Esophagus mucosa (tissue), 1 donor: ENCODE results near the gene MTRF1L. TPM values are rescaled to one million over a fixed set of nuclear protein-coding genes. Genes with fewer than 3 reads are reported as not detected.
"Not testable (repeated sequence)": the region's sequence is repeated elsewhere in the genome, so short reads cannot be mapped to it uniquely, and the experiment has no call there.

ENCODE experiments used
- ATAC-seq: fragments of 200-7000 bp; cut with Tn5 transposase; one replicate; pipeline ENCODE4 v1.9.1; 2020
- total RNA-seq: library from RNA; stranded (reverse); gene quantifications from one replicate; pipeline ENCODE4 v1.2.4, GENCODE V29; 2023
- donor health status: DM: yes; HTN: yes; CAD: no.

Gene MTRF1L
- total RNA-seq, 1 donor from 2014 or later: 11.5 TPM

DNA sequence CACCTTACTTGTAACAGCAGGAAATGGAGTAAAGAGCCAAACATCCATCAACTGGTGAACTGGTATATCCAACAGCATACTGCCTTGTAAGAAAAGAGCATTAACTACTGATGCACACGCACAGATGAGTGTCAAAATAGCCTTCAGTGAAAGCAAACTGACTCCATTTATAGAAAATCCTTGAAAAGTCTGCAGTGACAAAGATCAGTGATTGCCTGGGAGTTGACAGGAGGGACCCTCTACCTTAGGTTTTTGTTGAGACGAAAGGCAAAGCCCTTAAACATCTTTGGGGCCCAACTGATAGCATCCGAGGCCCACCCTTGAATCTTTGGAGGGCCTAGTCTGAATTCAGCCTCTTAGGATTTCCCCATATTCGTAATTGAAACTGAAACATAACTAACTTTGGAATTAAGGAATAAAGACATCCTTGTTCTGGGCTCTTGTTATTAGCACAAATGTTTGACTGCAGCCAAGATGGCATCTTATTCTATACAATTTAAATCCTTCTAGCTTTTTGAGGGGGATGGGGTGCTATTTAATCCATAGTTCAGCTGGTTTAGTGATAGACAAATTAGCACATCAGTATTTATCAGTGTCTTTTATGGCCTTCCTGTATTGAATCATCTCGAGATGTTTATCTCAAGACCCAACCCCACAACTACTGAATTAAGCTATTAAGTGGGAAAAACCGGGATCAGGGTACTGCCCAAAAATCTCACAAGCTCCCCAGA is 32.7 kb downstream of the MTRF1L start:
- no peak for ATAC-seq

- ATAC-seq: not testable (repeated sequence)
Measured at GRCh38 chr6:152966168-152966894, 36.2 kb downstream of the MTRF1L start.

DNA sequence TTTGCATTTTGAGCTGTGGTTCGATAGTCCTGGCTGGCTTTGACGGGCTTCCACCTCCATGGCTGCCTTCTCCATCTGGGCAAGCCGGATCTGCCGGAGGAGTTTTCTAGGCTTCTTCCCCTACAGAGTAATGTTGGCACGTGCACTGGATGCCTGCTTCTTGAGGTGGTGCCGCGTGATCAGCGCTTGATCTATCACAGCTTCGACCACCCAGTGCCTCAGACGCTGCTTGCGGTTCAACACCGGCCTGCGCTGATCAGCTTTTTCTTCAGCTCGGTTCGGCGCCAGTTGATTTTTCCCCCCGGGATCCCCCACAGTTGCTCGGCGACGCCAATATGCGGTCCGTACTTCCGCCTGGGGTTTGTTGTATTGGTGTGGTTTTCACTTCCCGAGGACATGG is 43.2 kb downstream of the MTRF1L start:
- no peak for ATAC-seq

GRCh38 chr6:152957796-152958195 is 44.7 kb downstream of the MTRF1L start:
- ATAC-seq: no peak

GRCh38 chr6:152954443-152954842 is 48.1 kb downstream of the MTRF1L start:
- no peak for ATAC-seq

- ATAC-seq: no peak
Measured at GRCh38 chr6:152952866-152953509, 49.5 kb downstream of the MTRF1L start.

DNA sequence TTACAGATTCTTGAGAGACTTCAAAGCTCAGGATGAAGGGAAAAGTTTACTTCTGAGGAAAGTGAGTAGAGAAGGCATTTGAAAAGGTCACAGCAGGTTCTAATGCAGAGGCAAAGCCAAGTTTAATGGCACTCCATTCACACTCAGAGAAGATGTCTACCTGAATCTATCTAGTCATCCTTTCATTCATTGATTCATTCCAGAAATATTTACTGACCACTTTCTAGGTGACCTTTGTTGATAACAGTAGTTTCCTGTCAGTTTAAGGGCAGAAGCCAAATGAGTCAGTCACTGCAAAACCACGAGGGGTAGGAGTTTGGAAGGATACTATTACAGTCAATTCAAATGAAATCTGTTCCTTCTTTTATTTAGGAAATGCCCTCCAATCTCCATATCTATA is 50.5 kb downstream of the MTRF1L start:
- ATAC-seq: no peak

DNA sequence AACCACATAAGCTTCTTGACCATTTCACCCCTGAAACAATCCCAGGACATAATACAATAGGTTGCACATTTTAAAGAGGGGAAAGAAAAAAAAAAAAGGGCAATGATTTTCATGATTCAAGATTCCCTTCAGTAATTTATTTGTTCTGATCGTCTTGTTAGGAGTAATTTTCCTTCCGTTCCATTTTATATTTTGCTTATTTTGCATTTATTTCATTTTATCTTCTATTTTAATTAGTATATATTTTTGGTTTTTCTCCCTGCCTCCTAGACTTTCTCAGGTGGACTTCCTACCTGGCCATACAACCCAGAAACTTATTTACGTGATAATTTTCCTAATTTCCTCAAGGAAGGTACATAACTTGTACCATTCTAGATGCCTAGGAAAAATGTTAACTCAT is 52.3 kb downstream of the MTRF1L start:
- no peak for ATAC-seq

- peak; percentile 60 for ATAC-seq
Measured at GRCh38 chr6:152948150-152948768, 54.2 kb downstream of the MTRF1L start.

DNA sequence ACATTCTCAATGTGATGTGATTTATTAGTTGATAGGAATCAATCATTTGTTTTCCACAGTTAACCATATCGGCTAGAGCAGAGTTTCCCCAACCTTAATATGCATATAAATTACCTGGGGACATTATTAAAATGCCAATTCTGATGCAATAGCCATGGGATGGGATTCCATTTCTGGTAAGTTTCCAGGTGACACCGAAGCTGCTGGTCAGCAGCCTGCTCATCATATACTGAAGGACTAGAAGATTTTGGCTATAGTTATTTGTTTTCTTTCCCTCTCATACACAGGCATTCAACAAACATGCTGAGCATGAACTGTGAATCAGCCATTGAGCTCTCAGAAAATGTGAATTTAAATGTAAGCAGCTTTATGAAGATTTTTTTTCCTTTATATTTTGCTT is 55.5 kb downstream of the MTRF1L start:
- no peak for ATAC-seq

GRCh38 chr6:152946484-152946883 is 56.0 kb downstream of the MTRF1L start:
- ATAC-seq: no peak

- peak; percentile 98 for ATAC-seq
Measured at GRCh38 chr6:152943260-152943897, 59.1 kb downstream of the MTRF1L start.

DNA sequence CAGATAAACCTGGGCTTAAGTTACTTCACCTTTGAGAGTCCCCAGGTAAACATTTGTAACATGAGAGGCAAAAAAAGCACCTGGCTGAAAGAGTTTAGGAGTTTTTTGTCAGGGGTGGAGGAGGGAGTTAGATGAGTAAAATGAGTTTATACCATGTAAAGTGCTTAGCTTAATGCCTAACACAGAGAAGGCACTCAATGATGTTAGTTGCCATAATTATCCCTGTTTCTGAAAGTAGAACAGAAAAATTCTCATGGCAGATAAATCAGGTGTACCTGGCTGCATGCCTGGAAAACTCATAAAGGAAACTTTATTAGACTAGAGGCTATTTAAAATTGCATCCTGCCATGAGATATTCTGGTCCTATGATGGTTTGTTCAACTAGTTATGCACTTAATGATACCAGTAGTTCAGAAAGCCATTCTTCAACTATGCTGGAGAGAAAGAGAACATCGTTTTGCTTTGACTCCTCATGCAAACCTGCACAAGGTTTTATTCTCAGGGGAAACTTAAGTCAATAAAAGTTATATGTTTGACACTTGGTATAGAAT is 60.1 kb downstream of the MTRF1L start:
- no peak for ATAC-seq

DNA sequence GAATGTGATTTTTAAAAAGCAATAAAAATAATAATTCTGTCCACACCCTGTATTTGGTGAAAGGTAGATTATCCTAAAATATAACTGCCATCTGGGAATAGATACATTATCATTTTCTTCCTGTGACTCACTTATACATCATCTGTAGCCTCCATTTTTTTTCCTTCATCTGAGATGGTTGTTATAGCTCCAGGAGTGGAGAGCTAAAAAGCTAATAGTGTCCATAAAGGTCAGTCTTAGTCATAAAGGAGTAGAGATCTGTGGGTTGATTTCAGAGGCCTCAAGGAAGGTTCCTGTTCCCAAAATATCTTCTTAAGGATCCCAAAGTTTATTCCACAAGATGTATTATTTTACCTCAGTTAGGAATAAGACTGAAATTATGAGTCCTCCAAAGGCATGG is 60.8 kb downstream of the MTRF1L start:
- no peak for ATAC-seq

Other genes starting within 250 kb of the MTRF1L start
- 6.5 TPM for gene FBXO5, start 19.7 kb downstream of the MTRF1L start, total RNA-seq
- 1.6 TPM for gene RGS17, start 128.6 kb upstream of the MTRF1L start, total RNA-seq